ENCODE results near the gene SNCAIP.
"Not testable (repeated sequence)": the region's sequence is repeated elsewhere in the genome, so short reads cannot be mapped to it uniquely, and the experiment has no call there.

Gene SNCAIP

GRCh38 chr5:122363623-122364022 is 51.6 kb downstream of the SNCAIP start:
- no peak for DNase-seq

GRCh38 chr5:122366501-122366900 is 54.5 kb downstream of the SNCAIP start:
- DNase-seq = no peak

GRCh38 chr5:122367456-122367855 is 55.4 kb downstream of the SNCAIP start:
- no peak for DNase-seq

- DNase-seq = no peak
Observed at GRCh38 chr5:122368510-122369251, 56.6 kb downstream of the SNCAIP start.

GRCh38 chr5:122369253-122369815 is 57.3 kb downstream of the SNCAIP start:
- no peak for DNase-seq

- DNase-seq = no peak
Observed at GRCh38 chr5:122371511-122372151, 59.6 kb downstream of the SNCAIP start.

GRCh38 chr5:122374110-122374509 is 62.1 kb downstream of the SNCAIP start:
- DNase-seq = no peak

- no peak for DNase-seq
Observed at GRCh38 chr5:122375801-122376200, 63.8 kb downstream of the SNCAIP start.

- DNase-seq = no peak
Observed at GRCh38 chr5:122376250-122376649, 64.2 kb downstream of the SNCAIP start.

- no peak for DNase-seq
Observed at GRCh38 chr5:122377026-122377425, 65.0 kb downstream of the SNCAIP start.

GRCh38 chr5:122382938-122383337 is 70.9 kb downstream of the SNCAIP start:
- not testable (repeated sequence) for DNase-seq

GRCh38 chr5:122384739-122385235 is 72.8 kb downstream of the SNCAIP start:
- no peak for DNase-seq

- DNase-seq = no peak
Observed at GRCh38 chr5:122385286-122385685, 73.2 kb downstream of the SNCAIP start.

GRCh38 chr5:122385808-122386207 is 73.8 kb downstream of the SNCAIP start:
- no peak for DNase-seq

GRCh38 chr5:122390154-122390553 is 78.1 kb downstream of the SNCAIP start:
- no peak for DNase-seq

- no peak for DNase-seq
Observed at GRCh38 chr5:122390694-122391093, 78.7 kb downstream of the SNCAIP start.

- no peak for DNase-seq
Observed at GRCh38 chr5:122391621-122392020, 79.6 kb downstream of the SNCAIP start.

- no peak for DNase-seq
Observed at GRCh38 chr5:122392224-122392623, 80.2 kb downstream of the SNCAIP start.

GRCh38 chr5:122392824-122393223 is 80.8 kb downstream of the SNCAIP start:
- peak; percentile 51 for DNase-seq

GRCh38 chr5:122394284-122394930 is 82.4 kb downstream of the SNCAIP start:
- no peak for DNase-seq

- DNase-seq = no peak
Observed at GRCh38 chr5:122398016-122398415, 86.0 kb downstream of the SNCAIP start.

GRCh38 chr5:122400341-122400740 is 88.3 kb downstream of the SNCAIP start:
- no peak for DNase-seq

- DNase-seq = no peak
Observed at GRCh38 chr5:122400938-122401337, 88.9 kb downstream of the SNCAIP start.

All from DMS153 (cell line).